HL-60 (cell line): ENCODE measurements around the gene CLDN7.

ENCODE experiments used
- DNase-seq, 2 experiments: peaks; one replicate each; pipeline ENCODE4 v3.0.0-alpha.2; 2010 to 2020; ENCODE audit warnings: low read depth in 1 of 2, low spot score in 1 of 2
- H3K27ac ChIP-seq: fragments of 250-450 bp; sonication (Bioruptor Pico); replicated peaks from 2 replicates; pipeline ENCODE4 v1.5.1; 2020; ENCODE audit warnings: mild to moderate bottlenecking, moderate library complexity
- H3K27me3 ChIP-seq: fragments of 250-450 bp; sonication (Bioruptor Pico); 2 replicates; pipeline ENCODE4 v1.5.1; 2021; ENCODE audit warnings: mild to moderate bottlenecking, moderate library complexity; ENCODE audit not compliant: insufficient read depth, poor library complexity, severe bottlenecking
- H3K4me3 ChIP-seq: replicated peaks from 2 replicates; pipeline ENCODE4 v1.5.1; 2011; ENCODE audit warnings: mild to moderate bottlenecking, control low read depth, low read length; ENCODE audit not compliant: insufficient read depth
- GABPA ChIP-seq: IDR thresholded peaks from 2 replicates; pipeline ENCODE4 v1.6.1; 2012; ENCODE audit warnings: low read depth
- POLR2AphosphoS5 ChIP-seq: IDR thresholded peaks from 2 replicates; pipeline ENCODE4 v1.6.1; 2012; ENCODE audit warnings: low read depth
- REST ChIP-seq: IDR thresholded peaks from 2 replicates; pipeline ENCODE4 v1.6.1; 2012; ENCODE audit warnings: low read depth; ENCODE audit not compliant: insufficient replicate concordance
- SPI1 ChIP-seq: IDR thresholded peaks from 2 replicates; pipeline ENCODE4 v1.6.1; 2012; ENCODE audit warnings: low read depth, mild to moderate bottlenecking, borderline replicate concordance
- TF ChIP-seq, protein P1 (sequence below): IDR thresholded peaks from one replicate; pipeline ENCODE4 v1.5.1; 2011; ENCODE audit warnings: low read length, control low read depth, inconsistent platforms; ENCODE audit not compliant: insufficient read depth

CLDN7 gene

GRCh38 chr17:7229504-7229903 is 32.8 kb downstream of the CLDN7 start:
- DNase-seq: no peak
- Histone ChIP-seq H3K27me3 (no peaks in the 10 kb centered on the region), H3K4me3 (no peak overlapping the region), H3K27ac (no peak overlapping the region)
- TF ChIP-seq GABPA (no peak), REST (no peak), POLR2AphosphoS5 (no peak), SPI1 (no peak)
- TF ChIP-seq, protein P1, sequence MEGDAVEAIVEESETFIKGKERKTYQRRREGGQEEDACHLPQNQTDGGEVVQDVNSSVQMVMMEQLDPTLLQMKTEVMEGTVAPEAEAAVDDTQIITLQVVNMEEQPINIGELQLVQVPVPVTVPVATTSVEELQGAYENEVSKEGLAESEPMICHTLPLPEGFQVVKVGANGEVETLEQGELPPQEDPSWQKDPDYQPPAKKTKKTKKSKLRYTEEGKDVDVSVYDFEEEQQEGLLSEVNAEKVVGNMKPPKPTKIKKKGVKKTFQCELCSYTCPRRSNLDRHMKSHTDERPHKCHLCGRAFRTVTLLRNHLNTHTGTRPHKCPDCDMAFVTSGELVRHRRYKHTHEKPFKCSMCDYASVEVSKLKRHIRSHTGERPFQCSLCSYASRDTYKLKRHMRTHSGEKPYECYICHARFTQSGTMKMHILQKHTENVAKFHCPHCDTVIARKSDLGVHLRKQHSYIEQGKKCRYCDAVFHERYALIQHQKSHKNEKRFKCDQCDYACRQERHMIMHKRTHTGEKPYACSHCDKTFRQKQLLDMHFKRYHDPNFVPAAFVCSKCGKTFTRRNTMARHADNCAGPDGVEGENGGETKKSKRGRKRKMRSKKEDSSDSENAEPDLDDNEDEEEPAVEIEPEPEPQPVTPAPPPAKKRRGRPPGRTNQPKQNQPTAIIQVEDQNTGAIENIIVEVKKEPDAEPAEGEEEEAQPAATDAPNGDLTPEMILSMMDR: no peak

DNA sequence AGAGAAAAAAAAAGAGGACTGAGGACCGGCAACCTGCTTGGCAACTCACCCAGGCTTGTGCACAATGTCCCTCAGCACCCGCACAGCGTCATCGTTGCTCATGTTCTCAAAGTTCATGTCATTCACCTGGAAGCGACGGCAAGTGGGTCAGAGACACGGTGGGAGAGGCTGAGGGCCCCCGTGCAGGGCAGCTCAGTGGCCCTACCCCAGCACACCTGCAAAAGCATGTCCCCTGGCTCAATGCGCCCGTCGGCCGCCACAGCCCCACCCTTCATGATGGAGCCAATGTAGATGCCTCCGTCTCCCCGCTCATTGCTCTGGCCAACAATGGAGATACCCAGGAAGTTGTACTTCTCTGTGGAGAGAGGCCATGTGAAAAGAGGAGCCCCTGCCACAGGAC is 33.4 kb downstream of the CLDN7 start:
- Histone ChIP-seq H3K27ac (no peak overlapping the region), H3K4me3 (no peak overlapping the region), H3K27me3 (no peaks in the 10 kb centered on the region)
- TF ChIP-seq, protein P1: no peak
- TF ChIP-seq REST (no peak), SPI1 (no peak), POLR2AphosphoS5 (no peak), GABPA (no peak)
- DNase-seq: no peak

DNA sequence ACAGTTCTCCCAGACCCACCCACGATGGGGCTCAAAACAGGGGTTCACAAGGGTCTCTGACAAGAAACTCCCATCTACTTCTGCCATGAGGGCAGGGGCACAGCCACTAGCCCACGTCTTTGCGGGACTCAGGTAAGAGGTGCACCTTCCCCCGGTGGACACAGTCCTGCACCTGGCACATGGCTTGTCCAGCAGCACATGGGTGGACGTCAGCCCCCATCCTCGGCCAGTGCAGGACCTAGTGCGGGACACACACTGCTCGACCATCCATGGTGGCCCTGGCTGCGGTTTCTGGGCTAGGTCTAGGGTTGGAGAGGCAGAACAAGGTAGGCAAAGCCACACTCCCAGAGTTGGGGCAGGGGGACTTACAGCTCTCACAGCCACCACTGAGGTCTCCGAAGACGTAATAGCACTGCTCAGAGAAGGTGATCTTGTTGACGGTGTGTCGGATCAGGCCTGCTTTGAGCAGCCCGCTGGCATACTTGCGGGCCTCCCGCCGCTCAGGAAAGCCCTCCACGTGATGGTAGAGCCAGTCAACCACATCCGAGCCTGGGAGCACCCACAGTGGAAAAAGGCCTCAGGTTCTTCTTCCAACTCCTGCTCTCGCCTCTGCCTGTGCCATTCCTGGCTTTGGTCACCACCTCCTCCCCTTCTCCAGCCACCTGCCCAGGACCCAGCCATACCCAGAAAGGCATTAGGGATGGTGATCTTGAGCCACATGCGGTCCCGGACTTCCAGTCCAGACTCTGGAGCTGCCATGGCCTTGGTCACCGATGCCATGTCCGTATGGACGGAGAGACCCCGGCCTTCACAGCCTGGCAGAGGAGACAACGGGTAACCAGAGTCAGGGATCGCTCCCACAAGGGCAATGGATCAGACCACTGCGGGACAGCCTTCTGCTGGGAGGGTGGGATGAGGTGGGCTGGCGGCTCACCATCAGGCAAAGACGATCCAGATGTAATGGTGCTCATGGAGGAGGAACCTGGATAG is 35.3 kb downstream of the CLDN7 start:
- Histone ChIP-seq H3K4me3 (no peak overlapping the region), H3K27ac (no peak overlapping the region), H3K27me3 (no peaks in the 10 kb centered on the region)
- no peak for DNase-seq
- TF ChIP-seq, protein P1: no peak
- TF ChIP-seq POLR2AphosphoS5 (no peak), REST (no peak), GABPA (no peak), SPI1 (no peak)
